PC-9 (cell line): ENCODE data around the gene SLC16A14.

ENCODE experiments used
- CTCF ChIP-seq: fragments of 200-600 bp; sonication (generic); conservative IDR thresholded peaks from 2 replicates; pipeline ENCODE4 v1.6.1; 2017; ENCODE audit warnings: mixed run types, antibody characterized with exemption, mild to moderate bottlenecking, moderate library complexity
- EZH2 ChIP-seq: fragments of 200-600 bp; sonication (generic); IDR thresholded peaks from 2 replicates; pipeline ENCODE4 v1.8.0; 2017; ENCODE audit warnings: antibody characterized with exemption, low read depth

- TF ChIP-seq EZH2, result no peak
- no peak for TF ChIP-seq CTCF
These were observed 16.4 kb downstream of the SLC16A14 start for GRCh38 chr2:230052299-230052698.
